ENCODE results near the gene OR1D5. TPM values are rescaled to one million over a fixed set of nuclear protein-coding genes. Genes with fewer than 3 reads are reported as not detected.

Gene OR1D5
- total and polyA plus RNA-seq, 2 donors (not counting 3 experiments of a cell fraction or from before 2014, with no cell fraction given) = not detected

- H3K36me3 ChIP-seq (ENCODE audit: control insufficient read depth in 2 of 2, extremely low read depth in 1 of 2, insufficient read depth in 2 of 2, low read length in 2 of 2) = no peaks in the 10 kb centered on the region
- H3K9me1 ChIP-seq (replicated peaks; ENCODE audit: control insufficient read depth, extremely low read depth, insufficient read depth, low read length) = no peaks in the 10 kb centered on the region
- H3K27me3 ChIP-seq (ENCODE audit: control insufficient read depth in 2 of 2, insufficient read depth in 2 of 2, low read length in 2 of 2) = no peaks in the 10 kb centered on the region
- BruUV-seq (replicated peaks) = no TSS peak
- no peaks in the 10 kb centered on the region for H3K9me3 ChIP-seq (replicated peaks; ENCODE audit: control insufficient read depth, insufficient read depth, low read length)
- no peak overlapping the region for H3K9ac ChIP-seq (replicated peaks; ENCODE audit: extremely low read depth, insufficient read depth, low read length)
- no peak overlapping the region for H3K27ac ChIP-seq (ENCODE audit: insufficient read depth, low read depth, low read length)
- no peak overlapping the region for H3K4me2 ChIP-seq (ENCODE audit: insufficient read depth, low read length)
- no peak overlapping the region for H3K4me3 ChIP-seq (replicated peaks in 1 of 3; ENCODE audit: insufficient read depth in 1 of 3, low read depth in 1 of 3, low read length in 3 of 3)
- dilution Hi-C loops (cut with MboI; ENCODE audit: extremely low pct_ligation_motif_present, low sequenced_read_pairs) = no loop called here
- no peaks in the 10 kb centered on the region for H4K20me1 ChIP-seq (replicated peaks; ENCODE audit: control insufficient read depth, extremely low read depth, insufficient read depth, low read length)
- CTCF ChIA-PET = no interaction called here
- H3K79me2 ChIP-seq (ENCODE audit: control insufficient read depth, insufficient read depth, low read length) = no peaks in the 10 kb centered on the region
- FAIRE-seq (no peak), DNase-seq (ENCODE audit: low read depth, low spot score) (no peak)
- no peaks in the 10 kb centered on the region for H3K4me1 ChIP-seq (ENCODE audit: control insufficient read depth, extremely low read depth, insufficient read depth, low read length)
- POLR2A ChIA-PET = no interaction called here
- intact Hi-C loops (cut with micrococcal nuclease) = loop anchor here (5.0 to 10.0 kb wide), 2 partner anchors 691 to 778 kb away; no protein-coding TSS in a partner anchor
- no peak overlapping the region for H2AFZ ChIP-seq (ENCODE audit: low read depth, low read length)
- TF ChIP-seq FOS (IDR thresholded peaks at IDR 0.05; ENCODE audit: borderline replicate concordance, insufficient read depth, low read length) (no peak), MAX (IDR thresholded peaks at IDR 0.05; ENCODE audit: insufficient read depth, insufficient read length) (no peak), EZH2 (IDR thresholded peaks at IDR 0.05; ENCODE audit: borderline replicate concordance, low read depth, low read length, severe bottlenecking) (no peak), GATA2 (IDR thresholded peaks at IDR 0.05; ENCODE audit: insufficient read depth, insufficient read length, low read depth, low read length) (no peak), JUN (IDR thresholded peaks at IDR 0.05; ENCODE audit: borderline replicate concordance, insufficient read depth, insufficient read length, low read depth) (no peak), CTCF (IDR thresholded peaks at IDR 0.05; ENCODE audit: extremely low read depth in 1 of 2, insufficient read depth in 1 of 2, low read depth in 1 of 2, low read length in 2 of 2) (no peak), MYC (IDR thresholded peaks at IDR 0.05; ENCODE audit: low read depth, low read length) (no peak), POLR2AphosphoS5 (IDR thresholded peaks at IDR 0.05; ENCODE audit: insufficient read depth, low read depth, low read length) (no peak), POLR2A (IDR thresholded peaks at IDR 0.05; ENCODE audit: low read depth, low read length) (no peak)
These were observed 16.7 kb downstream of the OR1D5 start for GRCh38 chr17:3046753-3047152.
